ENCODE results near the gene CEMIP2.
"Not testable (repeated sequence)": the region's sequence is repeated elsewhere in the genome, so short reads cannot be mapped to it uniquely, and the experiment has no call there.

The CEMIP2 gene

GRCh38 chr9:71663931-71664459 is 104.3 kb downstream of the CEMIP2 start:
- H3K27ac ChIP-seq, result peak overlapping the region; percentile 97

GRCh38 chr9:71663216-71663615 is 105.1 kb downstream of the CEMIP2 start:
- Histone ChIP-seq H3K4me1 (peaks cover 31% of the 10 kb centered on the region), H3K79me2 (no peaks in the 10 kb centered on the region), H3K4me2 (ENCODE audit: low read length) (peak overlapping the region; percentile 51), H3K4me3 (ENCODE audit: low read depth, low read length) (peak overlapping the region; percentile 7), H3K27ac (peak overlapping the region; percentile 97), H3K27me3 (ENCODE audit: control insufficient read depth, insufficient read depth, low read length) (no peaks in the 10 kb centered on the region), H3K9me3 (ENCODE audit: control insufficient read depth, low read length) (no peaks in the 10 kb centered on the region), H3K36me3 (ENCODE audit: control insufficient read depth, insufficient read depth, low read length) (no peaks in the 10 kb centered on the region), H3K9ac (no peak overlapping the region), H2AFZ (peak overlapping the region; percentile 38)
- TF ChIP-seq CTCF (IDR thresholded peaks at IDR 0.05), result no peak

More at GRCh38 chr9:71663931-71664459, 104.3 kb downstream of the CEMIP2 start:
- no peaks in the 10 kb centered on the region for H3K9me3 ChIP-seq (ENCODE audit: control insufficient read depth, low read length)
- no peaks in the 10 kb centered on the region for H3K27me3 ChIP-seq (ENCODE audit: control insufficient read depth, insufficient read depth, low read length)
- TF ChIP-seq CTCF (IDR thresholded peaks at IDR 0.05), result no peak
- no peaks in the 10 kb centered on the region for H3K79me2 ChIP-seq
- no peaks in the 10 kb centered on the region for H3K36me3 ChIP-seq (ENCODE audit: control insufficient read depth, insufficient read depth, low read length)
- peak overlapping the region; percentile 51 for H3K4me2 ChIP-seq (ENCODE audit: low read length)
- no peak overlapping the region for H3K9ac ChIP-seq
- peak overlapping the region; percentile 38 for H2AFZ ChIP-seq
- H3K4me3 ChIP-seq (ENCODE audit: low read depth, low read length), result peak overlapping the region; percentile 30
- H3K4me1 ChIP-seq, result peaks cover 31% of the 10 kb centered on the region

- TF ChIP-seq CTCF (IDR thresholded peaks at IDR 0.05), result no peak
- no peaks in the 10 kb centered on the region for H3K36me3 ChIP-seq (ENCODE audit: control insufficient read depth, insufficient read depth, low read length)
- H3K79me2 ChIP-seq, result no peaks in the 10 kb centered on the region
- H2AFZ ChIP-seq, result no peak overlapping the region
- H3K9me3 ChIP-seq (ENCODE audit: control insufficient read depth, low read length), result no peaks in the 10 kb centered on the region
- H3K27me3 ChIP-seq (ENCODE audit: control insufficient read depth, insufficient read depth, low read length), result no peaks in the 10 kb centered on the region
- H3K9ac ChIP-seq, result no peak overlapping the region
- peak overlapping the region; percentile 97 for H3K27ac ChIP-seq
- H3K4me3 ChIP-seq (ENCODE audit: low read depth, low read length), result peak overlapping the region; percentile 7
- peaks cover 31% of the 10 kb centered on the region for H3K4me1 ChIP-seq
- H3K4me2 ChIP-seq (ENCODE audit: low read length), result peak overlapping the region; percentile 29
Observed at GRCh38 chr9:71662082-71662481, 106.2 kb downstream of the CEMIP2 start.

- H3K9me3 ChIP-seq (ENCODE audit: control insufficient read depth, low read length); H3K79me2 ChIP-seq; H2AFZ ChIP-seq; H3K27me3 ChIP-seq (ENCODE audit: control insufficient read depth, insufficient read depth, low read length); H3K4me3 ChIP-seq (ENCODE audit: low read depth, low read length); H3K4me2 ChIP-seq (ENCODE audit: low read length); H3K9ac ChIP-seq; H3K27ac ChIP-seq; H3K36me3 ChIP-seq (ENCODE audit: control insufficient read depth, insufficient read depth, low read length): not testable (repeated sequence)
- H3K4me1 ChIP-seq, result peaks cover 17% of the 10 kb centered on the region
Observed at GRCh38 chr9:71657276-71657675, 111.0 kb downstream of the CEMIP2 start.

GRCh38 chr9:71656496-71656895 is 111.8 kb downstream of the CEMIP2 start:
- Histone ChIP-seq H3K9ac (no peak overlapping the region), H2AFZ (no peak overlapping the region), H3K4me1 (peaks cover 9% of the 10 kb centered on the region), H3K79me2 (no peaks in the 10 kb centered on the region), H3K4me2 (ENCODE audit: low read length) (no peak overlapping the region), H3K4me3 (ENCODE audit: low read depth, low read length) (no peak overlapping the region), H3K27me3 (ENCODE audit: control insufficient read depth, insufficient read depth, low read length) (no peaks in the 10 kb centered on the region), H3K36me3 (ENCODE audit: control insufficient read depth, insufficient read depth, low read length) (no peaks in the 10 kb centered on the region), H3K27ac (no peak overlapping the region), H3K9me3 (ENCODE audit: control insufficient read depth, low read length) (no peaks in the 10 kb centered on the region)
- TF ChIP-seq CTCF (IDR thresholded peaks at IDR 0.05), result no peak

All from parathyroid adenoma (tissue), 2 donors.